ENCODE results near the gene KRTAP10-3. TPM values are rescaled to one million over a fixed set of nuclear protein-coding genes. Genes with fewer than 3 reads are reported as not detected.

Gene KRTAP10-3
- total and polyA plus RNA-seq, 9 of the 15 experiments (the other 6 are each of a cell fraction or from before 2014, with no cell fraction given) = not detected

- no peak for TF ChIP-seq DPF2 (IDR thresholded peaks at IDR 0.05)
- TF ChIP-seq PTRF (tag; IDR thresholded peaks at IDR 0.05) = 0 out of 2 replicates have a peak, but pooled peaks have one; percentile 8
- TF ChIP-seq CTCF (IDR thresholded peaks at IDR 0.05 in 2 of 3, conservative IDR thresholded peaks at IDR 0.05 in 1 of 3; ENCODE audit: insufficient read depth in 2 of 3, low read depth in 1 of 3, low read length in 3 of 3) = 0 out of 6 replicates have a peak, but pooled peaks of 1 of the 3 experiments have one; percentile 7
- no peak for TF ChIP-seq ID3 (CRISPR knock-in tag; IDR thresholded peaks at IDR 0.05)
- peak; percentile 42; the same call in 1 of the 2 replicates for TF ChIP-seq ID3 (tag; IDR thresholded peaks at IDR 0.05)
- no peak for TF ChIP-seq BCLAF1 (IDR thresholded peaks at IDR 0.05; ENCODE audit: borderline replicate concordance in 1 of 2, control insufficient read depth in 1 of 2, low read depth in 2 of 2, low read length in 1 of 2)
- TF ChIP-seq DMBX1 (CRISPR knock-in tag; IDR thresholded peaks at IDR 0.05; ENCODE audit: borderline replicate concordance) = peak; percentile 15; the same call in 1 of the 2 replicates
Observed at GRCh38 chr21:44596068-44596725, 37.6 kb upstream of the KRTAP10-3 start (continued).
